ENCODE measurements around the gene DOK7. TPM values are rescaled to one million over a fixed set of nuclear protein-coding genes. Genes with fewer than 3 reads are reported as not detected.
"Not testable (repeated sequence)": the region's sequence is repeated elsewhere in the genome, so short reads cannot be mapped to it uniquely, and the experiment has no call there.

Gene DOK7
- total and polyA plus RNA-seq, 4 donors = 0.13 to 0.84 (median 0.46) TPM

GRCh38 chr4:3543415-3543814 is 80.3 kb downstream of the DOK7 start:
- WGBS = 91% methylated on average over 8 of the region's 8 CpGs
- not testable (repeated sequence) for H3K9me3 ChIP-seq (ENCODE audit: control insufficient read depth in 4 of 4, low read length in 3 of 4); H3K4me3 ChIP-seq (ENCODE audit: low read depth in 1 of 3, low read length in 3 of 3); H3K9ac ChIP-seq (ENCODE audit: low read depth in 1 of 2, low read length in 2 of 2); H3K36me3 ChIP-seq (ENCODE audit: control insufficient read depth in 4 of 4, insufficient read depth in 3 of 4, low read depth in 1 of 4, low read length in 3 of 4); H3K27me3 ChIP-seq (ENCODE audit: control insufficient read depth in 4 of 4, insufficient read depth in 4 of 4, low read length in 3 of 4); H3K27ac ChIP-seq (ENCODE audit: low read depth in 1 of 2, low read length in 2 of 2); H3K4me1 ChIP-seq (ENCODE audit: control insufficient read depth in 4 of 4, insufficient read depth in 4 of 4, low read length in 3 of 4); DNase-seq (ENCODE audit: low spot score)

Other genes with a start within 250 kb of the DOK7 start
- 1 to 10 TPM in 1 of 2 donors, under 1 TPM in 1; 0.23 to 1.2 TPM for gene MSANTD1, start 214.1 kb upstream of the DOK7 start, total RNA-seq
- under 1 TPM in 1 of 2 donors, not detected in 1; 0.05 TPM for gene MSANTD1, start 214.1 kb upstream of the DOK7 start, polyA plus RNA-seq
- 10 to 100 TPM in 1 of 2 donors, 1 to 10 TPM in 1; 8.5 to 14.5 TPM for gene RGS12, start 170.3 kb upstream of the DOK7 start, total RNA-seq
- 10 to 100 TPM in 1 of 2 donors, 1 to 10 TPM in 1; 6.4 to 23.2 TPM for gene RGS12, start 170.3 kb upstream of the DOK7 start, polyA plus RNA-seq
- gene HGFAC, start 21.3 kb upstream of the DOK7 start, total RNA-seq = 10 to 100 TPM; 23.3 to 65.0 TPM
- 100 to 1,000 TPM; 100 to 133 TPM for gene HGFAC, start 21.3 kb upstream of the DOK7 start, polyA plus RNA-seq
- gene LRPAP1, start 69.1 kb downstream of the DOK7 start, total RNA-seq = 100 to 1,000 TPM in 1 of 2 donors, 10 to 100 TPM in 1; 46.1 to 103 TPM
- gene LRPAP1, start 69.1 kb downstream of the DOK7 start, polyA plus RNA-seq = 100 to 1,000 TPM; 113 to 134 TPM